A549 treated with Mapracorat at 1 μM for 4 hours (cell line): ENCODE measurements around the gene NAV3. TPM values are rescaled to one million over a fixed set of nuclear protein-coding genes. Genes with fewer than 3 reads are reported as not detected.

Experiments
- total RNA-seq: library from RNA; stranded (reverse); fragments of 200-300 nt; extraction: Qiagen RNA extraction; gene quantifications from 5 replicates; pipeline ENCODE4 v1.2.3, GENCODE V29; 2022

NAV3 gene, protein sequence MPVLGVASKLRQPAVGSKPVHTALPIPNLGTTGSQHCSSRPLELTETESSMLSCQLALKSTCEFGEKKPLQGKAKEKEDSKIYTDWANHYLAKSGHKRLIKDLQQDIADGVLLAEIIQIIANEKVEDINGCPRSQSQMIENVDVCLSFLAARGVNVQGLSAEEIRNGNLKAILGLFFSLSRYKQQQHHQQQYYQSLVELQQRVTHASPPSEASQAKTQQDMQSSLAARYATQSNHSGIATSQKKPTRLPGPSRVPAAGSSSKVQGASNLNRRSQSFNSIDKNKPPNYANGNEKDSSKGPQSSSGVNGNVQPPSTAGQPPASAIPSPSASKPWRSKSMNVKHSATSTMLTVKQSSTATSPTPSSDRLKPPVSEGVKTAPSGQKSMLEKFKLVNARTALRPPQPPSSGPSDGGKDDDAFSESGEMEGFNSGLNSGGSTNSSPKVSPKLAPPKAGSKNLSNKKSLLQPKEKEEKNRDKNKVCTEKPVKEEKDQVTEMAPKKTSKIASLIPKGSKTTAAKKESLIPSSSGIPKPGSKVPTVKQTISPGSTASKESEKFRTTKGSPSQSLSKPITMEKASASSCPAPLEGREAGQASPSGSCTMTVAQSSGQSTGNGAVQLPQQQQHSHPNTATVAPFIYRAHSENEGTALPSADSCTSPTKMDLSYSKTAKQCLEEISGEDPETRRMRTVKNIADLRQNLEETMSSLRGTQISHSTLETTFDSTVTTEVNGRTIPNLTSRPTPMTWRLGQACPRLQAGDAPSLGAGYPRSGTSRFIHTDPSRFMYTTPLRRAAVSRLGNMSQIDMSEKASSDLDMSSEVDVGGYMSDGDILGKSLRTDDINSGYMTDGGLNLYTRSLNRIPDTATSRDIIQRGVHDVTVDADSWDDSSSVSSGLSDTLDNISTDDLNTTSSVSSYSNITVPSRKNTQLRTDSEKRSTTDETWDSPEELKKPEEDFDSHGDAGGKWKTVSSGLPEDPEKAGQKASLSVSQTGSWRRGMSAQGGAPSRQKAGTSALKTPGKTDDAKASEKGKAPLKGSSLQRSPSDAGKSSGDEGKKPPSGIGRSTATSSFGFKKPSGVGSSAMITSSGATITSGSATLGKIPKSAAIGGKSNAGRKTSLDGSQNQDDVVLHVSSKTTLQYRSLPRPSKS (N-terminal part only)
- 6.7 to 12.2 TPM (median 8.9 TPM) in 5 replicates for total RNA-seq

GRCh38 chr12:77830583-77831351 is at the start of gene NAV3:
Gene NAV3, plus strand, starts transcription at chr12:77830894. Its CDS starts 568 bp downstream, at chr12:77831462.

